Liver (tissue), 9 donors: ENCODE measurements around the gene HSF2BP. TPM values are rescaled to one million over a fixed set of nuclear protein-coding genes. Genes with fewer than 3 reads are reported as not detected.
"Not testable (repeated sequence)": the region's sequence is repeated elsewhere in the genome, so short reads cannot be mapped to it uniquely, and the experiment has no call there.

Experiments
- DNase-seq: peaks from one replicate; pipeline ENCODE4 v3.0.0-alpha.2; 2017; ENCODE audit warnings: low spot score
- H3K27ac ChIP-seq, 2 donors: one replicate each; pipeline ENCODE4 v1.7.0; 2013; ENCODE audit warnings: inconsistent platforms in 2 of 2, low read length in 2 of 2, control low read depth in 1 of 2, low read depth in 1 of 2, mild to moderate bottlenecking in 1 of 2
- H3K27me3 ChIP-seq, 4 donors: one replicate each; pipeline versions ENCODE4 v1.6.1 to v1.7.0; 2013; ENCODE audit warnings: low read length in 3 of 4, inconsistent platforms in 1 of 4, mild to moderate bottlenecking in 1 of 4, moderate library complexity in 1 of 4; ENCODE audit not compliant: control insufficient read depth in 4 of 4, insufficient read depth in 4 of 4
- H3K36me3 ChIP-seq, 4 donors: one replicate each; pipeline versions ENCODE4 v1.6.1 to v1.7.0; 2013; ENCODE audit warnings: low read length in 3 of 4, mild to moderate bottlenecking in 3 of 4, low read depth in 1 of 4, moderate library complexity in 1 of 4; ENCODE audit not compliant: control insufficient read depth in 4 of 4, insufficient read depth in 3 of 4
- H3K4me1 ChIP-seq, 4 donors: one replicate each; pipeline versions ENCODE4 v1.6.1 to v1.7.0; 2013; ENCODE audit warnings: low read length in 3 of 4, mild to moderate bottlenecking in 3 of 4, moderate library complexity in 1 of 4; ENCODE audit not compliant: control insufficient read depth in 4 of 4, insufficient read depth in 4 of 4
- H3K4me3 ChIP-seq, 3 donors: one replicate each; pipeline versions ENCODE4 v1.6.1 to v1.7.0; 2013; ENCODE audit warnings: low read length in 3 of 3, control low read depth in 1 of 3, low read depth in 1 of 3, mild to moderate bottlenecking in 1 of 3
- H3K9ac ChIP-seq, 2 donors: one replicate each; pipeline ENCODE4 v1.7.0; 2013; ENCODE audit warnings: low read length in 2 of 2, mild to moderate bottlenecking in 2 of 2, moderate library complexity in 2 of 2, control low read depth in 1 of 2, low read depth in 1 of 2
- H3K9me3 ChIP-seq, 4 donors: one replicate each; pipeline versions ENCODE4 v1.6.1 to v1.7.0; 2013; ENCODE audit warnings: low read length in 3 of 4; ENCODE audit not compliant: control insufficient read depth in 4 of 4
- ATF3 ChIP-seq: IDR thresholded peaks from 2 replicates; pipeline ENCODE4 v1.6.1; 2016; ENCODE audit warnings: antibody characterized with exemption
- FOXA2 ChIP-seq: IDR thresholded peaks from 2 replicates; pipeline ENCODE4 v1.6.1; 2016; ENCODE audit warnings: antibody characterized with exemption
- GABPA ChIP-seq, 2 donors: IDR thresholded peaks in 1 of 2; conservative IDR thresholded peaks in 1 of 2; 2 replicates each; pipeline ENCODE4 v1.6.1; 2016; ENCODE audit warnings: antibody characterized with exemption in 2 of 2, mild to moderate bottlenecking in 1 of 2, moderate library complexity in 1 of 2
- HNF4A ChIP-seq, 2 donors: conservative IDR thresholded peaks; 2 replicates each; pipeline ENCODE4 v1.6.1; 2016; ENCODE audit warnings: antibody characterized with exemption in 2 of 2, mild to moderate bottlenecking in 2 of 2
- HNF4G ChIP-seq: IDR thresholded peaks from 2 replicates; pipeline ENCODE4 v1.6.1; 2016; ENCODE audit warnings: antibody characterized with exemption
- NR2F2 ChIP-seq: IDR thresholded peaks from 2 replicates; pipeline ENCODE4 v1.6.1; 2016; ENCODE audit warnings: antibody characterized with exemption
- REST ChIP-seq: IDR thresholded peaks from 2 replicates; pipeline ENCODE4 v1.6.1; 2016; ENCODE audit warnings: antibody characterized with exemption, mild to moderate bottlenecking
- SP1 ChIP-seq: IDR thresholded peaks from 2 replicates; pipeline ENCODE4 v1.6.1; 2018; ENCODE audit warnings: antibody characterized with exemption, mild to moderate bottlenecking
- TAF1 ChIP-seq: conservative IDR thresholded peaks from 2 replicates; pipeline ENCODE4 v1.6.1; 2016; ENCODE audit warnings: antibody characterized with exemption, mild to moderate bottlenecking
- YY1 ChIP-seq: IDR thresholded peaks from 2 replicates; pipeline ENCODE4 v1.6.1; 2016; ENCODE audit warnings: antibody characterized with exemption, mild to moderate bottlenecking
- WGBS: extraction: QIAGEN DNeasy Blood & Tissue Kit; methylation state at CpG from one replicate; pipeline ENCODE4 v1.1.7; 2013; 5-methylcytosine and 5-hydroxymethylcytosine counted together
- polyA plus RNA-seq, 2 donors: library from polyadenylated mRNA; stranded (reverse) in 1 of 2; unstranded in 1 of 2; fragments of 200-250 nt in 1 of 2; fragments of >200 nt in 1 of 2; fragmentation: Nextera tagmentation in 1 of 2; extraction: Ambion mirVana in 1 of 2; gene quantifications; one replicate each; pipeline versions ENCODE4 v1.2.1 to v1.2.3, GENCODE V29; 2013 to 2015
- total RNA-seq, 2 donors: library from RNA; depleted of rRNA; stranded (reverse); fragments of >200 nt; gene quantifications; one replicate each; pipeline ENCODE4 v1.2.3, GENCODE V29; 2014
- TF ChIP-seq, protein P1 (sequence below): fragments of 150-350 bp; IDR thresholded peaks from 2 replicates; pipeline ENCODE4 v1.5.1; 2017; ENCODE audit warnings: improper control_type of control experiment, low read depth, low read length; ENCODE audit not compliant: missing input control
- donor health status: healthy.
- donor health status: healthy.
- donor health status: healthy.
- donor health status: healthy.
- donor health status: healthy.

HSF2BP gene
- total and polyA plus RNA-seq, 4 donors = 0.14 to 0.33 (median 0.16) TPM; not detected in 1

DNA sequence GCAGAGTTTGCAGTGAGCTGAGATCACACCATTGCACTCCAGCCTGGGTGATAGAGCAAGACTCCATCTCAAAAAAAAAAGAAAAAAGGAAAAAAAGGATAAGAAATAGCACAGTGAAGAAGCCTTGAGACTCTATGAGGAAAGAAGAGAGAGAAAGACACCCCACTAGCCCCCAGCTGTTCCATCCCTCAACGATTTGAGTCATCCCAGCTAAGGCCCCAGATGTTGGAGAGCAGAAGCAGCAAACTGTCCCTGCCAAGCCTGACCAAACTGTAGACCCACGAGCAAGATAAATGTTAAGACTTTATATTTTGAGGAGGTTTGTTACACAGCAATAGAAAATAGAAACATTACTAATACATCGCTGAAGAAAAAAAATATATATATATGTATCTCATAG is 42.4 kb downstream of the HSF2BP start:
- H3K4me1 ChIP-seq, DNase-seq, H3K36me3 ChIP-seq, H3K9me3 ChIP-seq, H3K4me3 ChIP-seq, H3K27me3 ChIP-seq, H3K27ac ChIP-seq, H3K9ac ChIP-seq: not testable (repeated sequence)
- WGBS = 85% methylated on average over 3 of the region's 3 CpGs

GRCh38 chr21:43614839-43615238 is 44.4 kb downstream of the HSF2BP start:
- DNase-seq = no peak
- Histone ChIP-seq H3K36me3 (no peaks in the 10 kb centered on the region), H3K27me3 (no peaks in the 10 kb centered on the region), H3K4me1 (peaks cover 0 to 3% (median 0%) of the 10 kb centered on the region in 4 donors), H3K9ac (no peak overlapping the region), H3K27ac (no peak overlapping the region), H3K4me3 (no peak overlapping the region), H3K9me3 (peaks cover 0 to 2% (median 0%) of the 10 kb centered on the region in 4 donors)
- TF ChIP-seq ATF3 (no peak), TAF1 (no peak), REST (no peak), GABPA (IDR thresholded peaks at IDR 0.05 in 1 of 2, conservative IDR thresholded peaks at IDR 0.05 in 1 of 2) (no peak), HNF4A (conservative IDR thresholded peaks at IDR 0.05) (no peak), YY1 (no peak), SP1 (no peak), NR2F2 (no peak), FOXA2 (no peak)
- TF ChIP-seq, protein P1, sequence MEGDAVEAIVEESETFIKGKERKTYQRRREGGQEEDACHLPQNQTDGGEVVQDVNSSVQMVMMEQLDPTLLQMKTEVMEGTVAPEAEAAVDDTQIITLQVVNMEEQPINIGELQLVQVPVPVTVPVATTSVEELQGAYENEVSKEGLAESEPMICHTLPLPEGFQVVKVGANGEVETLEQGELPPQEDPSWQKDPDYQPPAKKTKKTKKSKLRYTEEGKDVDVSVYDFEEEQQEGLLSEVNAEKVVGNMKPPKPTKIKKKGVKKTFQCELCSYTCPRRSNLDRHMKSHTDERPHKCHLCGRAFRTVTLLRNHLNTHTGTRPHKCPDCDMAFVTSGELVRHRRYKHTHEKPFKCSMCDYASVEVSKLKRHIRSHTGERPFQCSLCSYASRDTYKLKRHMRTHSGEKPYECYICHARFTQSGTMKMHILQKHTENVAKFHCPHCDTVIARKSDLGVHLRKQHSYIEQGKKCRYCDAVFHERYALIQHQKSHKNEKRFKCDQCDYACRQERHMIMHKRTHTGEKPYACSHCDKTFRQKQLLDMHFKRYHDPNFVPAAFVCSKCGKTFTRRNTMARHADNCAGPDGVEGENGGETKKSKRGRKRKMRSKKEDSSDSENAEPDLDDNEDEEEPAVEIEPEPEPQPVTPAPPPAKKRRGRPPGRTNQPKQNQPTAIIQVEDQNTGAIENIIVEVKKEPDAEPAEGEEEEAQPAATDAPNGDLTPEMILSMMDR = no peak
- 90% methylated on average over 5 of the region's 5 CpGs for WGBS

DNA sequence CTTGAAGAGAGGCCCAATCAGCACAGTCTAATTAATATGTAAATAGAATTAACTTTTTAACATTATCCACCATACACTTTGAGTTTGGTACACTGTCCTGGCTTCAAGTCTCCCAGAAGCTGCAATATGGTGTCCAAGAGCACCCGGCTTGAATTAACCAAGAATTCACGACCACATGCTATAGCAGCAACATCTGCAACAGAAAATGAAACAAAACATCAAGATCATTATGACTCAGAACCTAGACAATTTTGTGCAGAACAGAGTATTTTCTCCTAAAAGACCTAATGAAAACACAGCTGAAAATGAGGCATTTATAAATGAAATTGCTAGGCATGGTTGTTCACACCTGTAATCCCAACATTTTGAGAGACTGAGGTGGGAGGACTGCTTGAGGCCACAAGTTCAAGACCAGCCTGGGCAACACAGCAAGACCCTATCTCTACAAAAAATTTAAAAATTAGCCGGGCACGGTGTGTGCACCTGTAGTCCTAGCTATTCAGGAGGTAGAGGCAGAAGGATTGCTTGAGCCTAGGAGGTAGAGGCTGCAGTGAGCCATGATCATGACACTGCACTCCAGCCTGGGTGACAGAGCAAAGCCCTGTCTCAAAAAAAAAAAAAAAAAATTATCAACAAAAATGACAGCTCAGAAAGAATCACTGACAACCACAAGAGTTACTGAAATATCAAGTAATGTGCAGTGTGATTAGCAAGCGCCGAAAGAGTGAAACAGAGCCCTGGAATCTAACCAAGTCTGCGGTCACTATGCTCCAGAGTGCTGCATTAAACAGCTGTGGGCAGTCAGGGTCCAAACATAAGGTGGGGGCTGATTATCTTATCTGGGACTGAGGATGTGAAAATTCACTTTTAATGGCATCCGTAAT is 45.3 kb downstream of the HSF2BP start:
- Histone ChIP-seq H3K9me3 (no peaks in the 10 kb centered on the region), H3K4me1 (peaks cover 0 to 8% (median 2%) of the 10 kb centered on the region in 4 donors), H3K27me3 (no peaks in the 10 kb centered on the region), H3K36me3 (no peaks in the 10 kb centered on the region), H3K27ac (no peak overlapping the region), H3K9ac (no peak overlapping the region), H3K4me3 (no peak overlapping the region)
- WGBS = 88% methylated on average over 8 of the region's 8 CpGs
- no peak for DNase-seq
- TF ChIP-seq HNF4A (conservative IDR thresholded peaks at IDR 0.05) = no peak
- TF ChIP-seq HNF4G = no peak
- no peak for TF ChIP-seq GABPA (IDR thresholded peaks at IDR 0.05 in 1 of 2, conservative IDR thresholded peaks at IDR 0.05 in 1 of 2)
